ENCODE measurements around the gene C1orf56. TPM values are rescaled to one million over a fixed set of nuclear protein-coding genes. Genes with fewer than 3 reads are reported as not detected.

C1orf56 gene
- total RNA-seq, 1 donor from 2014 or later = 1.2 TPM

DNA sequence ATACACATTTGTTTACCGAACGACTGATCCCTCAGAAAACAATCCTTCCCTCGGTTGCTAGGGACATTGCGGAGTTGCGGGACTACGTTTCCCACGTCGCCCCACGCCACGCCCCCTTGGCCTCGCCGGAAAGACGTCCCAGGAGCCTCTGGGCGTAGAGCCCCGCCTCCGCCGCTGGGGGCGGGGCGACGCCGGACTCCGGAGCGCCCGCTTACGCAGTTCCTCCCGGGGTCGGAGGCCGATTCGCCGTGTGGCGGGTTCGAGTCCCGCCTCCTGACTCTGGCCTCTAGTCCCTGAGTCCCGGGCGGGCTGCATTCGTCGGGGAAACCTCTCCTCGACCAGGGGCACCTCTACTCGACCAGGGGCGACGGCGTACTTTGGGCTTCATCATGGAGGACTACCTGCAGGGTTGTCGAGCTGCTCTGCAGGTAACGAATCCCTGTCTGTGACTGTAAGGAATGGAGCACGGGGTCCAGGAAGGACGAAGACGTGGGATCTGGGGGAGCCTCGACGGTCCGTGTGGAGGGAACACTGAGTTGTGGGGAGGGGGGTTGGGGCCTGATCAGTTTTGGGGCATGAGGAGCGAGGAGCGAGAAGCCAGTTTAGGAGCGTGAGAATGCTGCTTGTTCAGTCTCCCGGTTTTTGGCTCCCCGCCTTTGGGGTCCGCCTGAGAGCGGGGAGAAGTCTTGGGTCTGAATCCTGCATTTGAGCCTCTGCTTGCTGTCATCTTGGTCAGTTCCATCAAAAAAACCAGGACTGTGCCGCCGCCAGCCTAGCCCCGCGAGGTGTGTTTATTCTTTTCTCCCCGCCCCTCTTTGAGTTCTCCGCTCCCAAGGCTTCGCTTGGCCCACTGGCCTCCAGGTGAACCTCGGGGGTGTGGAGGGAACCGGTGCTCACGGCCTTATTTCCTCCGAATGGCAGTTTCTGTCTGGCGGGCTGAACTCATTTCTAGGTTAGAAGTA lies 39.0 kb upstream of the C1orf56 start, which contains the start of gene PRUNE1:
Gene PRUNE1, plus strand, starts transcription at position 206 of the 962 bp plus-strand sequence. Its CDS starts 184 bp downstream, at position 390.
- no peaks in the 10 kb centered on the region for H3K9me3 Mint-ChIP-seq
- peak within 1 kb of the TSS; percentile 90 for H3K27ac Mint-ChIP-seq
- peaks cover 12% of the 10 kb centered on the region for H3K36me3 Mint-ChIP-seq (ENCODE audit: low read depth)
- peak within 1 kb of the TSS; percentile 100 for H3K4me3 Mint-ChIP-seq
- no peaks in the 10 kb centered on the region for H3K27me3 Mint-ChIP-seq
- intact Hi-C loops (cut with micrococcal nuclease) = loop anchor here (1.0 to 10.0 kb wide), 10 partner anchors 34 to 641 kb away; partner anchors contain the start of genes ARNT, C1orf56, CERS2 and GABPB2
- H3K4me1 Mint-ChIP-seq = peaks cover 59% of the 10 kb centered on the region
- DNase-seq = peak; percentile 98

DNA sequence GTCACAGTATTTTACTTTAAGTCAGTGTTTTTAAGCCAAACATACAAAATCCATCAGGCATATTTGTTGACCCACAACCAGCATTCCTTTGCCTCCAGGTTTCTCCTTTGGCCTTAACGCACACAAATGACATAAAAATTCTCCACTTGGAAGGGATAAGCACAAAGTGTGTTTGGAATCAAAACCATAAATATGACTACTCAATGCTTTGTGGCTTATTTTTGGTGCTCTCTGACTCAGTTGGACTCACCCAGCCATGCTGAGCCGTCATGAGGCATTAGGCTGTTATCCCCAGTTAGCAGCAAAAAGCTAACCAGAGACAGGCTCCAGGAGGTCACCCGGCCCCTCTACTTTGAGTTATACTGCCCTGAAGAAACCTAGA lies 38.4 kb upstream of the C1orf56 start:
- Mint-ChIP-seq H3K4me1 (peaks cover 55% of the 10 kb centered on the region), H3K27ac (peak overlapping the region; percentile 90)

DNA sequence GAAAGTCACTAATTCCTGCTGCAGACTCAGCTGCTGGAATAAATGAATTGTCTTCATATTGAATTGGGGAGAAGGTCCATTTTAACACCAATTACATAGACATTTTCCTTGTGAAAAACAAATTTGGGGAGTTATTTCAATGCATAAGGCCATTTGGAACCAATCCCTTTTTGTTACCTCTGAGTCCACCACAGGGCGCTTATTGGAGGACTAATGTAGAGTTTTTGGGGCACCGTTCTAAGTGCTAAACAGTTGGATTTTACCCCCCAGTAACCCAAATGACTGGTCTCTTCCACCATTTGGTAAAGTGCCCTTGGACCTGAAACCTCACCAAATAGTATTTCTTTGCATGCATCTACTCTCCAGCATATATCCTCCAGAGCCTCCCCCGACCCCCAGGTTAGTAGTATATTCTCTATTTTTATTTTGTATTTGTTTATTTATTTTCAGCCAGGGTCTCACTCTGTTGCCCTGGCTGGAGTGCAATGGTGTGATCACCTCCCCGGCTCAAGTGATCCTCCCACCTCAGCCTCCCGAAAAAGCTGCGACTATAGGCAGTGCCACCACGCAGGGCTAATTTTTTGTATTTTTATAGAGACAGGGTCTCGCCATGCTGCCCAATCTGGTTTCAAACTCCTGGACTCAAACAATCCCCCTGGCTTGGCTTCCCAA lies 37.7 kb upstream of the C1orf56 start:
- H3K27ac Mint-ChIP-seq = peak overlapping the region; percentile 90
- DNase-seq = no peak
- intact Hi-C loops (cut with micrococcal nuclease) = loop anchor here (2.0 to 10.0 kb wide), 8 partner anchors 35 to 643 kb away; partner anchors contain the start of genes ARNT, C1orf56, CERS2 and TARS2
- H3K4me1 Mint-ChIP-seq = peaks cover 50% of the 10 kb centered on the region
- no peaks in the 10 kb centered on the region for H3K9me3 Mint-ChIP-seq
- no peaks in the 10 kb centered on the region for H3K27me3 Mint-ChIP-seq
- peak overlapping the region; percentile 100 for H3K4me3 Mint-ChIP-seq
- peaks cover 13% of the 10 kb centered on the region for H3K36me3 Mint-ChIP-seq (ENCODE audit: low read depth)

More for the DNA sequence above, 38.4 kb upstream of the C1orf56 start:
- intact Hi-C loops (cut with micrococcal nuclease) = loop anchor here (2.0 to 10.0 kb wide), 8 partner anchors 34 to 642 kb away; partner anchors contain the start of genes ARNT, C1orf56, CERS2 and TARS2
- Mint-ChIP-seq H3K27me3 (no peaks in the 10 kb centered on the region), H3K4me3 (peak overlapping the region; percentile 100), H3K9me3 (no peaks in the 10 kb centered on the region), H3K36me3 (ENCODE audit: low read depth) (peaks cover 13% of the 10 kb centered on the region)
- DNase-seq = no peak

DNA sequence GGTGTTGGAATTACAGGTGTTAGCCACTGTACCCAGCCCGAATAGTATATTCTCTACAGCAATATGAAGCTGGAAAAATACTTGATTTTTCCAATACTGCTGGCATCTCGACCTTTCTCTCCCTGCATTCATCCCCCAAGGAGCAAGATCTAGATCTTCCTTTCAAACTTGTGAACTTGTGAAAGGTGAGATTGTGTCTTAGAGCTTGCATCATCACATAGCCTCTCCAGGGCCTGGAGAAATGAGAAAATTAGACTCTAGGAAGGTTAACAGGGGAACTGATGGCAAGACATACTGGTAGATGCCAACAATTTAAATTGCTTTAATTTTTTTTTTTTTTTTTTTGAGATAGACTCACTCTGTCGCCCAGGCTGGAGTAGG lies 37.2 kb upstream of the C1orf56 start:
- Mint-ChIP-seq H3K4me1 (peaks cover 49% of the 10 kb centered on the region), H3K27me3 (no peaks in the 10 kb centered on the region), H3K36me3 (ENCODE audit: low read depth) (peaks cover 13% of the 10 kb centered on the region), H3K27ac (no peak overlapping the region), H3K9me3 (no peaks in the 10 kb centered on the region), H3K4me3 (peak overlapping the region; percentile 26)
- no peak for DNase-seq
- intact Hi-C loops (cut with micrococcal nuclease) = no loop called here

DNA sequence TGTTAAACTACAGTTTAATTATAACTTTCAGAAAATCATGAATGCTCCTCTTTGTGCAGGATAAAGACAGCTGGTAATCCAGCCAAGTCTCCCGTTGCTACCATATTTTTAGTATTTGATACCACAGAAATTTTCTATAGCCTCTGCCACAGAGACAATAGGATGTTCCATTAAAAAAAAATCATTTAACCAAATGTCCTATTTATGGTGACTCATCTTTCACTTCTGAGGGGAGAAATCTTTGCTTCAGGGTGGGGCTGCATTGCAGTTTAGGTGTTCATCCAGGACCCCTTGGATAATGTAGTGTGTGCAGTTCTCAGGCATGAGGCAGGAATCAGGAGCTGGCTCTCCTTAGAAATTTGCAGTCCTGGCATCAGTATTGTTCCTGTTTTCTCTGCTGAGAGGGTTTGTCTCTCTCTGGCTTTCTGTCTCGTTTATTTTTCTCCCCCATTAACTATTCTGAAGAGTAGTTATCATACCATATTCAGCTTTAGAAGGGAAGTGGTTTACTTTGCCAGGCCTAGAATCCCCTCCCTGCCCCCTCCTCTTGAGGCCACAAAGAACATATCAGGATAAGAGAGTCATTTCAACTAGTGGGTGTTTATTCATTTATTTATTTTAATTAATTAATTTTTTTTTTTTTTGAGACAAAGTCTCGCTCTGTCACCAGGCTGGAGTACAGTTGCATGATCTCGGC lies 36.2 kb upstream of the C1orf56 start:
- Mint-ChIP-seq H3K9me3 (no peaks in the 10 kb centered on the region), H3K36me3 (ENCODE audit: low read depth) (peaks cover 13% of the 10 kb centered on the region), H3K27me3 (no peaks in the 10 kb centered on the region), H3K27ac (no peak overlapping the region), H3K4me3 (peak overlapping the region; percentile 4), H3K4me1 (peaks cover 40% of the 10 kb centered on the region)
- intact Hi-C loops (cut with micrococcal nuclease) = no loop called here
- no peak for DNase-seq

DNA sequence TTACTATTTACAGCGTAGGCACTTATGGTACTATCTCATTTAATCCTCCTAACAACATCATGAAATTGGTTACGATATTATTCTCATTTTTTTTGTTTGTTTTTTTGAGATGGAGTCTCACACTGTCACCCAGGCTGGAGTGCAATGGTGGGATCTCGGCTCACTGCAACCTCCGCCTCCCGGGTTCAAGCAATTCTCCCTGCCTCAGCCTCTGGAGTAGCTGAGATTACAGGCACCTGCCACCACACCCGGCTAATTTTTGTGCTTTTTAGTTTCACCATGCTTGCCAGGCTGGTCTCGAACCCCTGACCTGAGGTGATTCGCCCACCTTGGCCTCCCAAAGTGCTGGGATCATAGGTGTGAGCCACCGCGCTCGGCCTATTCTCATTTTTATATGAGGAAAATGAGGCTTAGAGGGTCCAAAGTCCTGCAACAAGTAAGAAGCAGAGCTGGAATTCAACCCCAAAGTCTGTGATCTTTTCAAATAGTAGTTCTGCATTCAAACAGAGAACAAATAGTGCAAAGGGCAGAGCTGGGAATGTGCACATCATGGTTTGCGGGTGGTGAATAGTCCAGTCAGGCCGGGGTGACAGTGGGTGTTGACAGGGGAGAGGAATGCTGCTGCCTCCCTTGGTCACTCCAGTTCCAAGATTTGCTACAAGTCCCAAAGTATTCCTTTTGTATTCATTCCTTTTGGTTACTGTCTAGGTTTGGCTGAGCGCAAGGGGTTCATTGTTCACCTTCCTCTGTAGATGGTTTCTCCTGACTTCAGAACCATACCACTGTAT lies 34.7 kb upstream of the C1orf56 start:
- H3K36me3 Mint-ChIP-seq (ENCODE audit: low read depth) = peaks cover 15% of the 10 kb centered on the region
- no peak overlapping the region for H3K4me3 Mint-ChIP-seq
- intact Hi-C loops (cut with micrococcal nuclease) = no loop called here
- H3K27ac Mint-ChIP-seq = no peak overlapping the region
- no peaks in the 10 kb centered on the region for H3K27me3 Mint-ChIP-seq
- no peaks in the 10 kb centered on the region for H3K9me3 Mint-ChIP-seq
- H3K4me1 Mint-ChIP-seq = peaks cover 24% of the 10 kb centered on the region
- no peak for DNase-seq

DNA sequence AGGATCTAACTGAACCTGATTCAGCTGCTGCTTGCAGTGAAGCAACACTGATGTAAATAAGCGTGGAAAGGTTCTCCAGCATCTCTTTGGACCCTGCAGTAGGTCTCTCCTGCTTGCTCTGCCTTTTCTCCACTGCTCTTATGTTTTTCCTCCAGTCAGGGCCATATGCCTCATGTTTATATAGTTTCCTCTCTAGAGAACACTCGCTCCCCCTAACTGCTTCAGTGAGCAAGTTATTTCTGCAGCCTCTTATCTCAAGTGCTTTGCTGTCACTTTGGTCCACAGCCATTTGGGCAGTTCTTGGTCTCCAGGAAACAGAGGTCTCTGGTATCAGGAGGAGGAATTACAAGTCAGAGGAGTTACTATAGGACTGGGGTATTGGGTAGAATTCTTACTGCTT lies 34.0 kb upstream of the C1orf56 start:
- no peak overlapping the region for H3K4me3 Mint-ChIP-seq
- intact Hi-C loops (cut with micrococcal nuclease) = no loop called here
- no peaks in the 10 kb centered on the region for H3K9me3 Mint-ChIP-seq
- peaks cover 21% of the 10 kb centered on the region for H3K4me1 Mint-ChIP-seq
- H3K27ac Mint-ChIP-seq = no peak overlapping the region
- DNase-seq = no peak
- peaks cover 16% of the 10 kb centered on the region for H3K36me3 Mint-ChIP-seq (ENCODE audit: low read depth)
- no peaks in the 10 kb centered on the region for H3K27me3 Mint-ChIP-seq

DNA sequence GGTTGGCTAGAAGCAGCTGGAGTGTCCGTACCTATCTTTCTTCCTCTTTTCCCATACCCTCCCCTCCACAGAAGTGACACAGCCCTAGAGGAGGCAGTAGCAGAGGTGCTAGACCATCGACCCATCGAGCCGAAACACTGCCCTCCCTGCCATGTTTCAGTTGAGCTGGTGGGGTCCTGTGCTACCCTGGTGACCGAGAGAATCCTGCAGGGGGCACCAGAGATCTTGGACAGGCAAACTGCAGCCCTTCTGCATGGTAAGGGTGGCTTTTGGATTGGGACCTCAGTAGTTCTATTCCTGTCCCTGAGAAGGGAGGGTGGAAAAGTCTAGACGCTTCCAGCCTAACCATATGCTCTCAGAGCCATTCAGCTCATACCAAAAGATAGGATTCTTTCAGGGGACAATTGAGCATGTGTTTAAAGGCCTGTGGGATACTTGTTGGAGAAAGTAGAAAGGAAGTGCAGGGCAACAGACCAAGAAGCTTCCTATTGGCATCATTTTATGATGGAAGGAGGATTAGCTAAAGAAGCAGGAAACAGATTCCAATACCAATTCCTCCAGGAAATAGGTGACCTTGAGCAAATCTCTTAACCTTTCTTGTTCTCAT lies 22.9 kb upstream of the C1orf56 start:
- Mint-ChIP-seq H3K27me3 (no peaks in the 10 kb centered on the region), H3K9me3 (no peaks in the 10 kb centered on the region), H3K4me1 (peaks cover 7% of the 10 kb centered on the region), H3K36me3 (ENCODE audit: low read depth) (peaks cover 30% of the 10 kb centered on the region), H3K4me3 (peak overlapping the region; percentile 30), H3K27ac (peak overlapping the region; percentile 59)
- intact Hi-C loops (cut with micrococcal nuclease) = loop anchor here (1.0 to 5.0 kb wide), 4 partner anchors 33 to 132 kb away; partner anchors contain the start of genes CDC42SE1 and TNFAIP8L2
- peak; percentile 95 for DNase-seq

DNA sequence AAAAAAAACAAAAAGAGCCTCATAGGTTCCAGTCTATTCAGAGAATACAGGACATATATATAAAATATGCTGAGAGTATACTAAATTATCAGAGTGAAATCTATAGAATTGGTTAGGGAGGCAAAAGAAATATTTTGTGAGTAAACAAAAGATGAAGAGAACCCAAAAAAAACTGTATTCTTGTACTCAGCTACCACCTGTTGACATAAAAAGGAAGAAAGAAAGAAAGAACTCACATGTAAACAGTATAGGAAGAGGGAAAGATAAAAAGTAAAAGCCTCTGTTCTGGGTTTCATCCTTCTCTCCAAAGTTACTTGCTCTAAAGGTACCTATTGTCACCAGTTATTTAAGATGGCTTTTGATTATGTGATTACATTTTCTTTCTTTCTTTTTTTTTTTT lies 21.1 kb upstream of the C1orf56 start:
- no peaks in the 10 kb centered on the region for H3K9me3 Mint-ChIP-seq
- H3K4me1 Mint-ChIP-seq = peaks cover 7% of the 10 kb centered on the region
- H3K36me3 Mint-ChIP-seq (ENCODE audit: low read depth) = peaks cover 38% of the 10 kb centered on the region
- H3K27ac Mint-ChIP-seq = no peak overlapping the region
- DNase-seq = no peak
- intact Hi-C loops (cut with micrococcal nuclease) = no loop called here
- no peak overlapping the region for H3K4me3 Mint-ChIP-seq
- no peaks in the 10 kb centered on the region for H3K27me3 Mint-ChIP-seq

DNA sequence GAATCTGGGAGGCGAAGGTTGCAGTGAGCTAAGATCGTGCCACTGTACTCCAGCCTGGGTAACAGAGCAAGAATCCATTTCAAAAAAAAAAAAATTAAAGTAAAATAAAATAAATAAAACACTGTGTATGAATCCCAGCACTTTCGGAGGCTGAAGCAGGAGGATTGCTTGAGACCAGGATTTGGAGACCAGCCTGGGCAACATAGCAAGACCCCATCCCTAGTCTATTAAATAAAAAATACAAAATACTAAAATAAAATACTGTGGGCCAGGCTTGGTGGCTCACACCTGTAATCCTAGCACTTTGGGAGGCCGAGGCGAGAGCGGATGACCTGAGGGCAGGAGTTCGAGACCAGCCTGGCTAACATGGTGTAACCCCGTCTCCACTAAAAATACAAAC lies 15.4 kb upstream of the C1orf56 start:
- peaks cover 5% of the 10 kb centered on the region for H3K4me1 Mint-ChIP-seq
- DNase-seq = no peak
- no peak overlapping the region for H3K4me3 Mint-ChIP-seq
- peaks cover 40% of the 10 kb centered on the region for H3K36me3 Mint-ChIP-seq (ENCODE audit: low read depth)
- intact Hi-C loops (cut with micrococcal nuclease) = no loop called here
- H3K27me3 Mint-ChIP-seq = no peaks in the 10 kb centered on the region
- H3K27ac Mint-ChIP-seq = no peak overlapping the region
- no peaks in the 10 kb centered on the region for H3K9me3 Mint-ChIP-seq

DNA sequence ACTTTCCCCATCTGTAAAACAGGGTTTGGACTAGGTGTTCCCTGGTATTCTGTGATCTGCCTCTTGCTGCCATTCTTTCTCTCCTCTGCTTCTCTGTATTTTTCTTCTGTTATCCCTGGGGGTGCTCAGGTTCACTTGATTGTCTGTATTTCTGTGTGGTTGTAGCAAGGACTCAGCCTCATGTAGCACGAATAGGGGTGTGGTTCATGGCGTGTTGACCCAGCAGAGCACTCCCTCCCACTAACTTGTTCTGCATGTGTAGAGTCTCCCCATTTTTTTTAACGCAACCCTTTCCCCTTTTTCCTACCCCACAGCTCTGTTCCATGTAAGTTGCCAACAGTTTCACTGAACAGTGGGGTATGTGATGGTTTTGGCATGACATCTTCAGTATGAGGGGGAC lies 12.4 kb upstream of the C1orf56 start:
- Mint-ChIP-seq H3K27me3 (no peaks in the 10 kb centered on the region), H3K27ac (no peak overlapping the region), H3K4me1 (peaks cover 3% of the 10 kb centered on the region), H3K36me3 (ENCODE audit: low read depth) (peaks cover 26% of the 10 kb centered on the region), H3K4me3 (no peak overlapping the region), H3K9me3 (no peaks in the 10 kb centered on the region)
- intact Hi-C loops (cut with micrococcal nuclease) = no loop called here
- no peak for DNase-seq

DNA sequence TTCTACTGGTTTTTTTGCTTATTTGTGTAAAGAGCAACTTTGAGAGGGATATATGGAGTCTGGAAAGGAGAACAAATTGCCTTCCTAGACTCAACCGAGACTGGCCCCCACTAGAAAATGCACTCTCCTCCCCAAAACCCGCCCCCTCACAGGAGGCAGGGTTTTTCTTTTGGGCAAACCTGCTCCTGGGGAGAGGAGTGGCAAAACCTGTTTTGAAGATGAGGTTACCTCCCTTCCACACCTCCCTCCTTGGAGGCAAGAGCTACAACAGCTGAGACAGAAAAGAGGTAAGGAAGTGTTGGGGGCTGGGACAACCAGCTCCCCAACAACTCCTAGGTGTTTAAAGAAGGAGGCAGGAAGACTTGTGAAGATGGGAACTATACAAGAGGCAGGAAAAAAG lies 11.2 kb upstream of the C1orf56 start, which contains the start of gene BNIPL:
Gene BNIPL, plus strand, starts transcription at position 231 of the 400 bp plus-strand sequence. Its CDS starts 140 bp downstream, at position 371.
- no peak within 1 kb of the TSS for H3K4me3 Mint-ChIP-seq
- peaks cover 20% of the 10 kb centered on the region for H3K36me3 Mint-ChIP-seq (ENCODE audit: low read depth)
- DNase-seq = no peak
- H3K9me3 Mint-ChIP-seq = no peaks in the 10 kb centered on the region
- no peak within 1 kb of the TSS for H3K27ac Mint-ChIP-seq
- intact Hi-C loops (cut with micrococcal nuclease) = no loop called here
- H3K4me1 Mint-ChIP-seq = peaks cover 5% of the 10 kb centered on the region
- no peaks in the 10 kb centered on the region for H3K27me3 Mint-ChIP-seq
